Epithelial cell of esophagus (primary cell): ENCODE results near the gene SRGAP1.

Source experiments
- DNase-seq: peaks from one replicate; pipeline ENCODE4 v3.0.0; 2010; ENCODE audit warnings: low read depth
- H3K4me3 ChIP-seq: 2 replicates; pipeline ENCODE4 v1.5.1; 2011; ENCODE audit warnings: mild to moderate bottlenecking, low read length, control low read depth
- TF ChIP-seq, protein P1 (sequence below): IDR thresholded peaks from 2 replicates; pipeline ENCODE4 v1.5.1; 2011; ENCODE audit warnings: low read depth, mild to moderate bottlenecking, low read length, control low read depth, inconsistent platforms; ENCODE audit not compliant: insufficient read depth; ENCODE audit errors: missing control alignments

SRGAP1 gene

GRCh38 chr12:63880742-63881263, 36.3 kb downstream of the SRGAP1 start:
- DNase-seq: no peak
- no peak overlapping the region for H3K4me3 ChIP-seq
- TF ChIP-seq, protein P1, sequence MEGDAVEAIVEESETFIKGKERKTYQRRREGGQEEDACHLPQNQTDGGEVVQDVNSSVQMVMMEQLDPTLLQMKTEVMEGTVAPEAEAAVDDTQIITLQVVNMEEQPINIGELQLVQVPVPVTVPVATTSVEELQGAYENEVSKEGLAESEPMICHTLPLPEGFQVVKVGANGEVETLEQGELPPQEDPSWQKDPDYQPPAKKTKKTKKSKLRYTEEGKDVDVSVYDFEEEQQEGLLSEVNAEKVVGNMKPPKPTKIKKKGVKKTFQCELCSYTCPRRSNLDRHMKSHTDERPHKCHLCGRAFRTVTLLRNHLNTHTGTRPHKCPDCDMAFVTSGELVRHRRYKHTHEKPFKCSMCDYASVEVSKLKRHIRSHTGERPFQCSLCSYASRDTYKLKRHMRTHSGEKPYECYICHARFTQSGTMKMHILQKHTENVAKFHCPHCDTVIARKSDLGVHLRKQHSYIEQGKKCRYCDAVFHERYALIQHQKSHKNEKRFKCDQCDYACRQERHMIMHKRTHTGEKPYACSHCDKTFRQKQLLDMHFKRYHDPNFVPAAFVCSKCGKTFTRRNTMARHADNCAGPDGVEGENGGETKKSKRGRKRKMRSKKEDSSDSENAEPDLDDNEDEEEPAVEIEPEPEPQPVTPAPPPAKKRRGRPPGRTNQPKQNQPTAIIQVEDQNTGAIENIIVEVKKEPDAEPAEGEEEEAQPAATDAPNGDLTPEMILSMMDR: no peak

- H3K4me3 ChIP-seq: no peak overlapping the region
- TF ChIP-seq, protein P1: no peak
- DNase-seq: no peak
Measured at GRCh38 chr12:63882844-63883243, 38.3 kb downstream of the SRGAP1 start.

- no peak overlapping the region for H3K4me3 ChIP-seq
- DNase-seq: no peak
- TF ChIP-seq, protein P1: no peak
Measured at GRCh38 chr12:63885401-63885800, 40.9 kb downstream of the SRGAP1 start.

- TF ChIP-seq, protein P1: no peak
- H3K4me3 ChIP-seq: no peak overlapping the region
- peak; percentile 32 for DNase-seq
Measured at GRCh38 chr12:63888908-63889635, 44.6 kb downstream of the SRGAP1 start.

- TF ChIP-seq, protein P1: no peak
- no peak for DNase-seq
- H3K4me3 ChIP-seq: no peak overlapping the region
Measured at GRCh38 chr12:63889721-63890509, 45.4 kb downstream of the SRGAP1 start.

- no peak for DNase-seq
- TF ChIP-seq, protein P1: no peak
- H3K4me3 ChIP-seq: no peak overlapping the region
Measured at GRCh38 chr12:63893170-63893569, 48.7 kb downstream of the SRGAP1 start.
